ENCODE results near the gene MOBP.

- TF ChIP-seq CTCF (IDR thresholded peaks at IDR 0.05) = no peak
- TF ChIP-seq POLR2A (IDR thresholded peaks at IDR 0.05) = no peak
Observed at GRCh38 chr3:39533226-39533625, 65.7 kb downstream of the MOBP start.

All from adrenal gland (tissue), 5 donors.